HG03469 (cell line): Measurements from ENCODE around the gene IL1RAPL1.
"Not testable (repeated sequence)": the region's sequence is repeated elsewhere in the genome, so short reads cannot be mapped to it uniquely, and the experiment has no call there.

ENCODE experiments used
- ATAC-seq: cut with Tn5 transposase; IDR thresholded peaks from one replicate; pipeline ENCODE4 v1.9.1; 2021; ENCODE audit warnings: mild to moderate bottlenecking, moderate library complexity, moderate number of reproducible peaks; ENCODE audit not compliant: unreplicated experiment

IL1RAPL1 gene

DNA sequence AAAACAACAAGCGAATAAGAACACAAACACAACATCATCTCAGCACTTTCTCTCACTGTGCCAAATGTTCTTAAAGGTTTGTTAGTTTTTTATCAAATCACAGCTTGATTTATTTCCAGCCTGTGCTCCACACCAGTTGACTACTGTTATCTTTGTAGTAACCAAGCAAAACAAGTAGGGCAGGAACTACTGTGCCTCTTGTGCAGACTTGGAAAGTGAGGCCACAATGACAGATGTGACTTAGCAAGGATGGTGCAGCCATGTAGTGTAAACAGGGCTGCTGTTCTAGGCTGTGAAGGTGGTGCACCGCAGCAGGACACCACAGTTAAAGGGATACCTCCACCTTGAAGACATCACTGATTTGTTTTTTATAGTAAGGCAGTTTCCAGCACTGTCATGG, 170.0 kb downstream of the IL1RAPL1 start:
- ATAC-seq = no peak

DNA sequence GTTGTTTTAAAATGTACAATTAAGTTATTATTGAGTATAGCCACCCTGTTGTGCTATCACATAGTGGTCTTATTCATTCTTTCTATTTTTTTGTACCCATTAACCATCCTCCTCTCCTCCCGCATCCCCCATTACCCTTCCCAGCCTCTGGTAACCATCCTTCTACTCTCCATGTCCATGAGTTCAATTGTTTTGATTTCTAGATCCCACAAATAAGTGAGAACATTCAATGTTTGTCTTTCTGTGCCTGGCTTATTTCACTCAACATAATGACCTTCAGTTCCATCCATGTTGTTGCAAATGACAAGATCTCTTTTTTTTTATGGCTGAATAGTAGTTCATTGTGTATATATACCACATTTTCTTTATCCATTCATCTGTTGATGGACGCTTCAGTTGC, 179.3 kb downstream of the IL1RAPL1 start:
- ATAC-seq = not testable (repeated sequence)

DNA sequence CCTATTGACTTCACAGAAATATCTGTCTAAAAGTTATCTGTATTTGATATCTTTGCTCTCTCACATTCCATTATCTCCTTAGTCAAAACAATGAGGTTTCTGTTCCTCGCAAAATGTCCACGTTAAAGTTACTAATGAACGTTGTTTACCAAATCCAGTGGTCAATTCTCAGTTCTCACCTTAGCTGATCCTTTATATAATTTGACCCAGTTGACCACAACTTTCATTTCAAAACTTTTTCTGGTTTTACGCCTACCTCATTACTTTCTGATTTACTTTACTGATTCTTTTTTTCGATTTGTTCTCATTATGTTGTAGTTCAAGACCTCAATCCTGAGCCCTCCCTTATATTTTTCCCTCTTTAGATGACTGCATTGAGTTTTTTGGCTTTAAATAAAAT, 186.6 kb downstream of the IL1RAPL1 start:
- no peak for ATAC-seq

DNA sequence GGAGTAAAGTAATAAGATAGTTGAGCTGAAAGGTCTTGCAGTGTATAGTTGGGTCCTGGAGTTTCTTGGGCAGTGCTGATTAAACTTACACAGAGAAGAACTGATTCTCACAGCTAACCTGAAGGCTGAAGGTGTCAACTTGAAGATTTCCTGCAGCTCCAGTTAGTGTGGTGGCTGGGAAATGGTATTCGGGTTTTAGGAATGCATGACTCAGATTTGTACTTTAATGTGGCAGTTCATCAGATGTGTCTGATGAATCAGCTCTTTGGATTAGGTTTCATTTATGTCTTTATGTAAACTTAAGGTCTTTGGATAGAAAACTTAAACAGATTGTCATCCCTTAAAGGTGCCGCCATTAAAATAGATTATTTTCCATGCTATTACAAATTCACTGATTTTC, 200.0 kb downstream of the IL1RAPL1 start:
- ATAC-seq = no peak

DNA sequence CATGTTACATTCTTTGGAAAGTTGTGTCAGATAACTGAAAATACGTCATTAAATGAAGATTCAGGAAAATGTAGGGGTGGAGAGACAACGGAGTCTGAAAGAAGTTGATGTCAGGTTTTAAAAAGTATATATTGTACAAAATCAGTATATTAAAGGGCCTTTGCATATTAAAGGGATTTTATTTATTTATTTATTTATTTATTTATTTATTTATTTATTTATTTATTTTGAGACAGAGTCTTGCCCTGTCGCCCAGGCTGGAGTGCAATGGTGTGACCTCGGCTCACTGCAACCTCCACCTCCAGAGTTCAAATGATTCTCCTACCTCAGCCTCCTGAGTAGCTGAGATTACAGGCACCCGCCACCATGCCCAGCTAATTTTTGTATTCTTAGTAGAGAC, 213.4 kb downstream of the IL1RAPL1 start:
- ATAC-seq = not testable (repeated sequence)

DNA sequence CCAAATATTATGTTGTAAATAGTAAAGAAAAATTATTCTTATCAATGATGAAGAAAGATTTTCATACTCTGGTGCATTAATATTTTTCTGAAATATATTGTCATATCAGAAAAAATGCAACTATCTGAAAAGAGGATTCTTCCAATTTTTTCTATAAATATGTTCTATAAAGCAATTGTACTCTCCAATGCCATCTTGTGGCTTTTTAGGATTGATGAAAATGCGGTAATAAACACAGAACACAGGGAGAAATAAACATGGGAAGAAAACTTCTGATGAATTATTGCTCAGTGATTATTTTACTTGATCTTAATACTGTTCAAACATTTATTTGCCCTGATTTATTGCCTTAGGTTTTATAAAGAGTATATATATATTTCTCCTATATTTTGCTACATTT, 215.4 kb downstream of the IL1RAPL1 start:
- no peak for ATAC-seq

DNA sequence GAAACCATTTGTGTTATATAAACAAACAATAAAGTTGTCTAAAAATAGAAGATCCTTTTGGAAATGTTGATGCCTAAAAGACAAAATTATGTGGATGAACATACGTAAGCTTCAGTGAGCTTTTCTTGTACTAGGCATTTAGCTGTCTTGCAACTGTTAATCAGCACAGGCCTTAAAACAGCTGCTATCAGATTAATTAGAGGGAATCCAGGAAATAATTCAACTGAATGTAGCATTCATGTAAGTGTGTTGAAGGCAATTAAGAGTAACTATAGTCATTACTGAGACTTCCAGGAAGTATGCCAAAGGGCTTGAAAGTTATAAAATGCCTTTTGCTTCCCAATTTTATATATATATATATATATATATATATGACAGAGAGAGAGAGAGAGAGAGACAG, 248.7 kb downstream of the IL1RAPL1 start:
- ATAC-seq = no peak

DNA sequence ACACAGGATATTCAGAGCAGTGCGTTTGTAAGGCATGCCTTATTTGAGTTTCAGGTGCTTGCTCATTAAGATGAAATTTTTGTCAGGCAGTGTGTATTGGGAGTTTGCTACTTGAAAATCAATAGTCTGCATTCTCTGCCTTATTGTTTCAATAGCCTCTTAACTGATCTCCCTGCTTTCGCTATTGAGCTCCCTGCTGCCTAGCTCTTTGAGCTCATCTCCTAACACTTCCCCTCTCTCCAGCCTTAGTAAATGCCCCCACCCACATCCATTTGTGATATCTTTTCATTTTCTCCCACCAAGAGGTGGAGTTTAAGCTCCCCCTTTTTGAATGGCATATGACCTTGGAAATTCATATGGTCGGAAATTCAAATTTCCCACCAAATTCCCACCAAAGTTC, 256.6 kb downstream of the IL1RAPL1 start:
- no peak for ATAC-seq

DNA sequence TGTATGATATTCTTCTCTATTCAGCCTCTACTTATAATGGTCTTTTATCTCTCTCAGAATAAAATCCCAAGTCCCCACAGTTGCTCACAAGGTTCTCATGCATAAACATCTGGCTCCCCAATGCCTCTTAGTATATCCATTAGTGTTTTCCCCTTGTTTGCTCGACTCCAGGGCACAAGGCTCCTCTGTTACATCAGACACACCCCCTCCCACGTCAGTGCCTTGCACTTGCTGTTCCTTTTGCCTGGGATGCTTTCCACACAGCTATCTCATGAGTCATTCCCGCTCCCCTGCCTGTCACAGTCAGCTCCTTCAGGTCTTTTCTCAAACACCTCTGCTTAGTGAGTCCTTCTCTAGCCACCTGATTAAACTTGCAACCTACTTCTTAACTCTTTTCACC, 260.2 kb downstream of the IL1RAPL1 start:
- no peak for ATAC-seq

DNA sequence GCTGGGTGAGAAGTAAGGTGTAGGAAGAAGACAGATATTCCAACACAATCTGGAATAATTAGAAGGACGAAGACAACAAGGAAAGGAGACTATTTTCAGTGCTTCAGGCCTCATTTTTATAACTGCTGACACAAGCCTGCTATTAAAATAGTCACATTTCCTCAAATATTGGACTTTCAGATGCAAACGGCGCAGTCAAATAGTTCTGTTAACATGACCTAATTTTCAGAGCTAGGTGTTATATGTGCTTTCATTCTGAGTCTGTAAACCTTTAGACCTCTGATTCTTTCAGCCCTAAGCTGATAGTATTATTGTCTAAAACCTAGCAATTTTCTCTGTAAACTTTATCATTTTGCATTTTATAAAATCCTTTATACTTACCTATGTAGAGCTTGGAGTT, 261.5 kb downstream of the IL1RAPL1 start:
- ATAC-seq = no peak

DNA sequence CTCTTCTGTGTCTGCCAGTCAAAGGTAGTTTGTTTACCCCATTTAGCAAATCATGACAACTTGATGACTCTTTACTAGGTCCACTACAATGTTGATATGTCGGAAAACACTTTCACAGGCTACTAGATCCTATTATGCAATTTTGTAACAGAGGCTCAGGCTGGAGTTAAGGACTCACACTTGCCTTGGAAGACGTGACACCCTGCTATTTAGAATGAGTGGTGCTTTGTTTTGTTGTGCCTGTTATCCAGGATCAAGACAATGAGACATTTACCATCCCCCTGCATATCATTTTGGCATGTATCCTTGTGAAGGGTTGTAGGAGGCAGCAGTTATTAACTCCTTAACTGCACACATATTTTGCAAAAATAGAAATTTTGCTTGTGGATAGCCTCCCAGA, 263.7 kb downstream of the IL1RAPL1 start:
- ATAC-seq = no peak

DNA sequence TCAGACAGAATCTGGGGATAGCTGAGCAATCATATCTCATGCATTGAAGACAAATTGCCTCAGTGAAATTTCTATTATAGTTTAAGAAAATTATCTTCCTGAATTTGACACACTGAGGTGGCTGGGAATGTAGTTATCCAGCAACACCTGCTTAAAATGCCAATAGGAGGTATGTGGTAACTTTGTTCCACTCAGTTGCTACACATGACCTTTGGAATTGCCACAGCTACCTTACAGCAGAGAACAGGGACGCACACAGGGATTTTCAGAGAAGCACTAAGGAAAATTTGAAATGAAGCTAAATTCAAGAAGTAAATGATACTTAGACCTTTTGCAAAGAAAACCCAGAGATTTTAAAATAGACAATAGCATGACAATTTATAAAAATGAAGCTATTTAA, 264.6 kb downstream of the IL1RAPL1 start:
- no peak for ATAC-seq

DNA sequence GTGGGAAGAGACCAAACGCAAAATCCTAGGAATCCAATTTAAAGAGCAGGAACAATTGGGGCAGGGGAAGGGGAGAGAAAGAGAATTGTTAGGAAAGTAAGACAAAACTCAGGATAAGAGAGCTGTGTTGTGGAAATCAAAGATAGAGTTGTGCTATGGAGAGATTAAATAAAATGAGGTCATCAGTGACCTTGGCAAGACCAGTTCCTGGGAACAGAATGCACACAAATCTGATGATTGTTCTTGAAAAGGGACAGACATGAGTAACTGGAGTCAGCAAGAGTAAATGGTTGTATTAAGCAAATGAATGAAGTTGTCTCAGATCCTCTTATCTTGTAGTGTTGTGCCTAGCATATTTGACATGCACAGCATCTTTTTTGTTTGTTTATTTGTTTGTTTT, 267.4 kb downstream of the IL1RAPL1 start:
- no peak for ATAC-seq

DNA sequence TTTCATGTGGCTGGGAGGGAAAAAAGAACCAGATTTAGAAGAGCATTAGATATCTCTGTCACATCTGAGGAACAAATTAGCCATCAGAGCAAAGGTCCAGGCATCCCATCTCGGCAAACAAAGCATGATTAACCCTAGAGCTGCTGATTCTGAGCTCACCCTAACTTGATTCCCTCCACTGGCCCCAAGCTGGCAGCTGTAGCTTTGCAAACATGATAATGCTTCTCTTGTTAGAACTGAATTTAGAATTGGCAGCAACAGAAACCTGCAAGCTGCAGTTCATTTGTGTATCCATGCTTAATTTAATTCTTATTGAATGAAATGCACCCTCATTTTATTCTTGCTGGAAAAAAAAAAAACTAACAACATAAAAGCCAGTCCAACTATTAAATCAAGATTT, 289.2 kb downstream of the IL1RAPL1 start:
- ATAC-seq = no peak

DNA sequence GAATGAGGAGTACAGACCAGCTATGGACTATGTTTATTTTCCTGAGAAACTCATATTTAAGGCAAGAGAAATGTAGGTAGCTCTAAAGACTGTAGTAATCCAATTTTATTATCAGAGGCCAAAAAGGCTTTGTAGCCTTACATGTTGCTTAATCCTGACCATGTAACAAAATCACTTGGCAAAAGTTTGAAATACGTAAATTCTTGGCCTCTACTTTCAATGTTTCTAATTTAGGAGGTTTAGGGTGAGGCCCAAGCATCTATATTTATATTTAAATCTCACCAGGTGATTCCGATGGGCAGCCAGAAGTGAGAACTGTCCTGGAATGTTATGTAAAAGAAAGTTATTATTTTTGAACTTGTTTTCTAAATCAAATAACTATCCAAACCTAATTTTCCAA, 289.7 kb downstream of the IL1RAPL1 start:
- ATAC-seq = no peak

DNA sequence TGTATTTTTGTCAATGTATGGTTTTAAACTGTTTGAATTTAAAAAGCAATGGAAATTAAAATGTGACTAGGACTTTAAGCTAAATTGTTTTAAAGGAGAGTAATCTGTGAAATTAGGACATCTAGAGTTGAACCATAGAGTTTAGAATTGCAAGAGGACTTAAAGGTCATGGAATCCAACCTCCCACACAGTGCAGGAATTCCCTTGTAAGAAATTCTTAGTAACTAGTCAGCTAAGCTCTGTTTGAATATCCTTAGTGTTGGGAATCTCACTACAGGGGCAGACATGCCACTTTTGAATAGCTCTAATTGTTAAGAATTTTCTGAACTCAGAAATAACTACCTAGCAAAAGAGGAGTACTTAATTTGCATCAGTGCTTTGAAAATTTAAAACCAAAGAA, 292.9 kb downstream of the IL1RAPL1 start:
- ATAC-seq = no peak

DNA sequence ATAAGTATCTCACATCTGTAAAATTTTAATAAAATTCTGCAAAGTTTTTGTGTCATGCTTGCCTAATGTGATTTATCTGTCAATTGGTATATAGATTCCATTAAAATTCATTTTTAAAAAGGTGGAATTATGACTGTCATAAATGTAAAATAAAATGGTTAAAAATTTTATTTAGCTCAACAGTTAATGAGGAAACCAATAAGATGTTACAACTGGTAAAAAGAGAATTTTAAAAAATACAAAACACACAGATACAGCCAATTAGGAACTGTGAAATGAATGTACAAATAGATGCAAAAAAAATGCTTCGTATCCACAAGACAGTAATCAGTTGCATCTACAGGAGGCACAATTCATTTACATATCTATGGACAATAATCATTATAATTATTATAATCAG, 297.6 kb downstream of the IL1RAPL1 start:
- no peak for ATAC-seq

DNA sequence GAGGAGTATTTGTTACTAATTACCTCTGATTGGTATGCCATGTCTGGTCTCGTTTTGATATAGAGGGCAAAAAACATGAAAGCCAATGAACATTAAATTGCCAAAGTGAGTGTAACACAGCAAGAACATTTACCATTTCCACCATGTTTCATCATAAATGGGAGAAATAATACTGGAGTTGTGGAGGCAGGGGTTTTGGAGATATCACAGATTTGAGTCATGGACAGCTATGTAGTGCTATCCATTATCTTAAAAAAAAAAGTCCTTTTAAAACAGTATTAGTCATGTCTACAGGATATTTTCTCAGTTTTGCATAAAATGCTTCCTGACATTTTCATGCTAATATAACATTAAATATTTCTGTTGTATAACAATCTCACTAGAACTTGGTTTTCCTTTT, 301.2 kb downstream of the IL1RAPL1 start:
- no peak for ATAC-seq

DNA sequence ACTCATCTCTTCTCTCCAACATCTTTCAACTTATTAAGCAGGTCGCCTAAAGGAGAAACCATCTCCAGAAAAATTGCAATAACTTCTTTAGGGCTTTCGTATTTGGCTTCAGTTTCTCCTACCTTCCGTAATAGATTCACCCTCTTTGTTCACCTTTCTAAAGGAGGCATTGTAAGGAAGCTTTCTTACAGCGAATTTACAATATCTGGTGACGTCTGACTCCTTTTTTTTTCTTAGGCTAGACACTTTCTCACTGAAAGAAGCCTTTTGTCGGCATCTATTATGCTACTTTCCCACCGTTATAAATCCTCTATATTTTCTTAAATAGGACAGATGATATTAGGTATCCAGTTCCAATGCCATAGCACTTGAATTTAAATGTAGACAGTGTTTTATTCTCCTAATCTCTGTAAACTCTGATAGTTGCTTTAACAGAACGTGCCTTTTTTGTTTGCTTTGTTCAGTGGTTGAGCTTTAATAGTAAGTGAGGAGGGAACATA, 302.4 kb downstream of the IL1RAPL1 start:
- no peak for ATAC-seq

DNA sequence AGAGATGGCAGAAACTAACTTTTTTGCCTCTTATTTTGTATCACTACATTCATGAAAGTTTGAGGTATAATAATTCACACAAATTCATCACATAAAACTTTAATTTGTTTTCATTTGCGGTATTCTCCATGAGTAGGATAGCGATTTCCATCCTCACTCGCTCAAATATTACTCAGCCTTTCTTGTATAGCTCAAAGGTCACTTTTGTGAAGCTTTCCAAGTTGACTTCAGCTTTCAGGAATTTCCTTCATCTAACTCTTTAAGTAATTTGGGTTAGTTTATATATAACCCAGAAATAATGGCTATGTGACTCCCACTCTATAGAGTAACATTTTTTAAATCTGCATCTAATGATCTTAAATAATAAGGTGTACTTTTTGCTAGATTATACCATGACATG, 314.4 kb downstream of the IL1RAPL1 start:
- no peak for ATAC-seq

DNA sequence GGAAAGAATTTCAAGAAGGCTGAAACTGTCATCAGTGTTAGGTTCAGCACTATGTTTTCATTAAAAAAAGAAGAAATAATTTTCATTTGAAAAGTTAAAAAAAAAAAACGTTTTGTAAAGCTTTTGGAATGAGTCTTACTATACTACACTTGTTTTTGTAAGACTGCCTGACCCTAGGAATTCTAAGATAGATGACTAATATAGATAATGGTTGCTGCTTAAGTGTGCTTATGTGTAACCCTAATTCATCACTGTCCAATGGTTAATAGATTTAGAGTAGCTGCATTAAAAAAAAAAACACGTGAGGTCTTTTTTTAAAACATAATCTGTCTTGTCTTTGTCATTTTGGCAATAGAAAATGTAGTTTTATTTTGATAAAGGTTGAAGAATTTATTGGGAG, 323.2 kb downstream of the IL1RAPL1 start:
- no peak for ATAC-seq

DNA sequence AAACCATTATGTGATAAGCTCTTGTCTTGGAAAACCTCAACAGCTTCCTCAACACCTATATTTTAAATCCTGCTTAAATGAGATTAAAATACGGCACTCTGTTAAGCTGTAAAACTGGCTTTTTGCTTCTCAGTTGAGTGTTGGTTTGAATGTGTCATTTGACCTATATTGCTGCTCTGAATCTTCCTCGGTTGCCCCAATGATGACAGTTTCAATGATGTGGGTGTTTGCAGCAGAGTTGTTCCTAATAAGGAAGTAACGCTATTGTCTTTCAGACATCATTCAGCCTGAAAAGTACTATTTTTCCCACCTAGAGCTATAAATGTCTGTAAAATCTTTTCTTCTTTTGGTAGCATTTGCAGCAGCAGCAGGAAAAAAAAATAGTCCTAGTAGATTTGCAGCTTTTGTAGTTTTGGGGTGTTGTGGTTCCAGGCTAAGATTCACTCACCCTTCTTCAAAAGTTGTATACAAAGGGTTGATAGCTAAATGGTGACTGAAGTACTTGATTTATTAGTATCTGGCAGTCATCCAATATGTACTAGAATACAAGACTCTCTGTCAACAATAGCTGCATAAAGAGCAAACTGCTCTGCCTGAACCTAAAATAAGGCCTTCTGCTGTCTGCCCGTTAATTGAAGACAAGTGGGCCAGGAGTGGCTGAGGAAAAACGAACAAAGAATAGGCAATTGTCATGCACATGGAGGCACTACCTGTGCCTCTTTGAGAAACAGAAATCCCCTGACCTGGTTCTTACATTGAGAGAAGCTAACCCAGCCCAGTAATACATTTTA, 333.1 kb downstream of the IL1RAPL1 start:
- no peak for ATAC-seq

DNA sequence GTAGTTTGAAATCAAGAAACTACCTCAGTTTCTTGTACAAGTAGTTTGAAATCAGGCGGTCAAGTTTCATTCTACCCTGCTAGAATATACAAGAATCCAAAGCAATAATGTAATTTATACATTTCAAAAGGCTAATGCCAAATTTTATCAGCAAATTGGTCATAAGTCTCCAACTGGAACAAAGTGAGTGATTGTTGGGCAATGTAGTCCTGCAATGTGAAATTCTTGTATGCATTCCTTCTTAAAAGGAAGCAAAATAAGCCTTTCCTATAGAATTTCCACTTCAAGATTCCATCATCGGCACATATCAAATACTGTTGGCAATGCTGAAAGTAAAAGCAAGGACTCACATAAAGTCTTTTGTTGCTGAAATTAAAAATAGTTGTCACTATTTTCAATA, 334.9 kb downstream of the IL1RAPL1 start:
- ATAC-seq = no peak
